ENCODE measurements around the gene ZBTB32.

ZBTB32 gene

DNA sequence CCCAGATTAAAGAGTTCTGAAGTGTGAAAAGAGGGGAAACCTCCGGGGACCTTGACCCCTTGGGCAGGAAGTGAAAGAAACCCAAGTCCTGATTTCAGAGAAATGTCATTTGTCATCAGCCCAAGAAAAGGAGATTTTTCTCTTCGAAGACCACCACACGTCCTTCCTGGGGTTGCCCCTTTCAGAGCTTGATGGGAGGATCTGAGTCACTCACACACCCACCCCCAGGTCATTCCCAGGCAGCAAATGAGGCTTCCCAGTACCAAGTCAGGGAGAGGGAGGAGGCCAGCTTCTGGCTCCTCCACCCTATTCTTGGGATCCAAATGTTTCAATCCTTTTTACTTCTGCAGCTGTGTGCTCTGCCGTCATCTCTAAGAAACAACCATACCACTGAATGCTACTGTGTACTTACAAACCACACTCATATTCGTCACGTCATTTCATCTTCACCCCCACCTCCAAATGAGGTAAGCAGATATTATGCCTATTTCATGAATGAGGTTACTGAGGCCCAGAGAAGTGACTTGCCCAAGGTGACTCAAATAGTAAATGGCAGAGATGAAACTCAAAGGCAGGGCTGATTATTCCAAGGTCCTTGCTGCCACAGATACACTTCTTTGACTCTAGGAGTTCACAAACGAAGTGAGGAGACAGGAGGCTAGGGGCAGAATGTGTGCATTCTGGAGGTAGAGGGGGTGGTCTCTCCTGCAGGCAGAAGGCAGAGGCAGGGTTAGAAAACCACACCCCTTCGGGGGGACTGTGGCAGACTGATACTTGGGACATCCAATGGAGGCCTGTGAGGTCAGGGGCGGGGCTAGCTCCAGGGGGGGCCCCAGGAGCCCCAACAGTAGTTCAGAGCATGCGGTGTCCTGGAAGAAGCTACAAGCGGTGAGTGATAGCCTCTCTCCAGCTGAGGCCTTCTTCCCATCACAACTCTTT lies 8.5 kb downstream of the ZBTB32 start:
- Mint-ChIP-seq H3K27me3 (no peaks in the 10 kb centered on the region), H3K4me3 (peak overlapping the region; percentile 92), H3K27ac (peak overlapping the region; percentile 99), H3K36me3 (peaks cover 2% of the 10 kb centered on the region), H3K9me3 (no peaks in the 10 kb centered on the region), H3K4me1 (peaks cover 40% of the 10 kb centered on the region)
- ATAC-seq (ENCODE audit: low read depth) (peak; percentile 16), DNase-seq (ENCODE audit: low spot score in 2 of 2) (peak in 1 of 2 donors; percentile 54)

DNA sequence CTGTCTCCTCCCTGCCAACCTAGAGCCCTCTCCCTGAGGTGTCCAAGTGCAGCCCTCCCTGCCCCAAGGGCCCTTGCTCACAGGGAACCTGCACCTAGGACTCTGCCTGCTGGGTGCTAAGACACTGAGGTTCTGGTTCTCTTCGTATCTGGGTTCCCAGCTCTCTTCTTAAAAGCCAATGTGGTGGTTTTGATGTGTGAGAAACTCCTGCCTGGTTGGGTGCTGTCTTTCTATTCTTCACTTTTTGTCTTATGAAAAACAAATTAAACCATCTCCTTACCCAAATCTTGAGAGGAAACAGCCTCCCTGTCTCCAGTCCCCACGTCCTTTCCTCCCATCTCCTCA lies 9.1 kb downstream of the ZBTB32 start:
- Mint-ChIP-seq H3K27ac (peak overlapping the region; percentile 99), H3K4me1 (peaks cover 40% of the 10 kb centered on the region), H3K9me3 (no peaks in the 10 kb centered on the region), H3K36me3 (peaks cover 2% of the 10 kb centered on the region), H3K4me3 (peak overlapping the region; percentile 92), H3K27me3 (no peaks in the 10 kb centered on the region)
- no peak for DNase-seq (ENCODE audit: low spot score in 2 of 2)
- no peak for ATAC-seq (ENCODE audit: low read depth)

DNA sequence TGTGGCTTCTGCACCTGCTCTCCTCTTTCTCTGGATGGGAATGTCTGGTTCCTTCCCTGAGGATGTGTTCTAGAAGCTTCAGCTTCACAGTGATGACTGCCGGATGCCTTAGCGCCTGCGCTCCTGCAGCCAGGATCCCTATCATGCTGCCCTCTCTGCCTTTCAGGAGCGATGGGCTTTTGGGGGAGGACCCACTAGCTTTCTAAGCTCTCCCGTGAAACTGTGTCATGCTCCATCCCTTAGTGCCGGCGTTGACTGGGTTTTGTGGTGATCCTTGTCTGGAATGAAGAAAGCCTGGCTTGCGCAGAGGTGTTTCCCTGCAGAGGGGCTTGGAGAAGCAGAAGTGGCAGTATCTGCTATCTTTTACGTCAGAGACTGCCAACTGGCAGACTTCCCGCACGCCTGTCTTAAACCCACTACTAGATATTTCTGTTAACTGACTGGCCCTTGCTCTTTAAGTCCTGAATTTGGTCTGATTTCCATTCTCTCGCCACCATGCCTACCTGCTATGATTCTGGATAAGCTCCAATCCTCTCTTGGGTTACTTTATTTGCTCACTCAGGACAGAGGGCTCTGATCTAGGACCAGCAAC lies 9.6 kb downstream of the ZBTB32 start:
- ATAC-seq (ENCODE audit: low read depth): no peak
- peaks cover 40% of the 10 kb centered on the region for H3K4me1 Mint-ChIP-seq

DNA sequence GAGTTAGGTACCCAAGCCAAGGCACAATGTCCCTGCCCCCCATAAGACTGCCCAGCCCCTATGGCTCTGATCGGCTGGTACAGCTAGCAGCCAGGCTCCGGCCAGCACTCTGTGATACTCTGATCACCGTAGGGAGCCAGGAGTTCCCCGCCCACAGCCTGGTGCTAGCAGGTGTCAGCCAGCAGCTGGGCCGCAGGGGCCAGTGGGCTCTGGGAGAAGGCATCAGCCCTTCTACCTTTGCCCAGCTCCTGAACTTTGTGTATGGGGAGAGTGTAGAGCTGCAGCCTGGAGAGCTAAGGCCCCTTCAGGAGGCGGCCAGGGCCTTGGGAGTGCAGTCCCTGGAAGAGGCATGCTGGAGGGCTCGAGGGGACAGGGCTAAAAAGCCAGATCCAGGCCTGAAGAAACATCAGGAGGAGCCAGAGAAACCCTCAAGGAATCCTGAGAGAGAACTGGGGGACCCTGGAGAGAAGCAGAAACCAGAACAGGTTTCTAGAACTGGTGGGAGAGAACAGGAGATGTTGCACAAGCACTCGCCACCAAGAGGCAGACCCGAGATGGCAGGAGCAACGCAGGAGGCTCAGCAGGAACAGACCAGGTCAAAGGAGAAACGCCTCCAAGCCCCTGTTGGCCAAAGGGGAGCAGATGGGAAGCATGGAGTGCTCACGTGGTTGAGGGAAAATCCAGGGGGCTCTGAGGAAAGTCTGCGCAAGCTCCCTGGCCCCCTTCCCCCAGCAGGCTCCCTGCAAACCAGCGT lies 10.4 kb downstream of the ZBTB32 start:
- peak overlapping the region; percentile 99 for H3K27ac Mint-ChIP-seq
- H3K4me3 Mint-ChIP-seq: peak overlapping the region; percentile 92
- H3K4me1 Mint-ChIP-seq: peaks cover 48% of the 10 kb centered on the region

More for the DNA sequence above, 9.6 kb downstream of the ZBTB32 start:
- Mint-ChIP-seq H3K4me3 (peak overlapping the region; percentile 92), H3K36me3 (peaks cover 2% of the 10 kb centered on the region), H3K27me3 (no peaks in the 10 kb centered on the region), H3K27ac (peak overlapping the region; percentile 99), H3K9me3 (no peaks in the 10 kb centered on the region)
- DNase-seq (ENCODE audit: low spot score in 2 of 2): no peak

DNA sequence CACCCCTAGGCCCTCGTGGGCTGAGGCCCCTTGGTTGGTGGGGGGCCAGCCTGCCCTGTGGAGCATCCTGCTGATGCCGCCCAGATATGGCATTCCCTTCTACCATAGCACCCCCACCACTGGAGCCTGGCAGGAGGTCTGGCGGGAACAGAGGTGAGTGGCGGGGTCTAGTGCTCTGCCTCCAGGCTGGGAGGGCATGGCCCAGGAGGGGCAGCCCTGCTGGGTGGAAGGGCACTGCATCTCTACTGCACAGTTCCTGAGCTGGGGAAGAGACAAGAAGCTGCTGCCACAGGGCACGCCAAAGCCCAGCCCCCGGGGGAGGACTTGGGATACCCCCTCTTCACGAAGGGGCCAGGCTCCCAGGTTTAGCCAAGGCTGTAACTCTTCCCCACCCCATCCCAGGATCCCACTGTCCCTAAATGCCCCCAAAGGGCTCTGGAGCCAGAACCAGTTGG lies 11.0 kb downstream of the ZBTB32 start:
- peaks cover 50% of the 10 kb centered on the region for H3K4me1 Mint-ChIP-seq
- DNase-seq (ENCODE audit: low spot score in 2 of 2): no peak
- H3K9me3 Mint-ChIP-seq: no peaks in the 10 kb centered on the region
- ATAC-seq (ENCODE audit: low read depth): no peak
- H3K4me3 Mint-ChIP-seq: peak overlapping the region; percentile 92
- no peaks in the 10 kb centered on the region for H3K27me3 Mint-ChIP-seq
- H3K36me3 Mint-ChIP-seq: peaks cover 4% of the 10 kb centered on the region
- peak overlapping the region; percentile 94 for H3K27ac Mint-ChIP-seq

More for the DNA sequence above, 10.4 kb downstream of the ZBTB32 start:
- Mint-ChIP-seq H3K9me3 (no peaks in the 10 kb centered on the region), H3K27me3 (no peaks in the 10 kb centered on the region), H3K36me3 (peaks cover 2% of the 10 kb centered on the region)
- ATAC-seq (ENCODE audit: low read depth) (no peak), DNase-seq (ENCODE audit: low spot score in 2 of 2) (no peak)

DNA sequence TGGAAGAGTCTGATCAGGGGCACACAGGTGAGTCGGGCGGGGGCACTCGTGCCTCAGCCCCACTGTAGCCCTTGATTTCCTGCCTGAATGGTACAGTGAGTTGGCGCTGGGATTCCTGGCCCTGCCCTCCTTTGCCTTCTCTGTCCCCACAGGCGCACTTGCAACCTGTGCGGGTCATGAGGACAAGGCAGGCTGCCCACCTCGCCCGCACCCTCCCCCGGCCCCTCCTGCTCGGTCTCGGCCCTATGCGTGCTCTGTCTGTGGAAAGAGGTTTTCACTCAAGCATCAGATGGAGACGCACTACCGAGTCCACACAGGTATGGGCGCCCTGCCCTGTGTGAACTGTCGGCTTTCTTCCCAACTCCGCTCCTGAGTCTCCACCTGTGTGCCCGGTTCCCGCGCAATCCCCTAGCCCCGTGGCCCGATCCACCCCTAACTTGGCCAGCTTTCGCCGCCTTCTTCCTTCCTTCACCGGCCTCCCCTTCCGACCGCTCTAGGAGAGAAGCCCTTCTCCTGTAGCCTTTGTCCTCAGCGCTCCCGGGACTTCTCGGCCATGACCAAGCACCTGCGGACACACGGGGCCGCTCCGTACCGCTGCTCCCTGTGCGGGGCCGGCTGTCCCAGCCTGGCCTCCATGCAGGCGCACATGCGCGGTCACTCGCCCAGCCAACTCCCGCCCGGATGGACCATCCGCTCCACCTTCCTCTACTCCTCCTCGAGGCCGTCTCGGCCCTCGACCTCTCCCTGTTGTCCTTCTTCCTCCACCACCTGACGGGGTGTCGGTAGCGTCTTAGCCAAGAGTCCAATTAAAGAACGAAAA lies 11.8 kb downstream of the ZBTB32 start:
- Mint-ChIP-seq H3K4me3 (peak overlapping the region; percentile 92), H3K9me3 (no peaks in the 10 kb centered on the region), H3K4me1 (peaks cover 46% of the 10 kb centered on the region), H3K27ac (peak overlapping the region; percentile 94), H3K36me3 (peaks cover 6% of the 10 kb centered on the region), H3K27me3 (no peaks in the 10 kb centered on the region)
- DNase-seq (ENCODE audit: low spot score in 2 of 2) (no peak), ATAC-seq (ENCODE audit: low read depth) (no peak)

DNA sequence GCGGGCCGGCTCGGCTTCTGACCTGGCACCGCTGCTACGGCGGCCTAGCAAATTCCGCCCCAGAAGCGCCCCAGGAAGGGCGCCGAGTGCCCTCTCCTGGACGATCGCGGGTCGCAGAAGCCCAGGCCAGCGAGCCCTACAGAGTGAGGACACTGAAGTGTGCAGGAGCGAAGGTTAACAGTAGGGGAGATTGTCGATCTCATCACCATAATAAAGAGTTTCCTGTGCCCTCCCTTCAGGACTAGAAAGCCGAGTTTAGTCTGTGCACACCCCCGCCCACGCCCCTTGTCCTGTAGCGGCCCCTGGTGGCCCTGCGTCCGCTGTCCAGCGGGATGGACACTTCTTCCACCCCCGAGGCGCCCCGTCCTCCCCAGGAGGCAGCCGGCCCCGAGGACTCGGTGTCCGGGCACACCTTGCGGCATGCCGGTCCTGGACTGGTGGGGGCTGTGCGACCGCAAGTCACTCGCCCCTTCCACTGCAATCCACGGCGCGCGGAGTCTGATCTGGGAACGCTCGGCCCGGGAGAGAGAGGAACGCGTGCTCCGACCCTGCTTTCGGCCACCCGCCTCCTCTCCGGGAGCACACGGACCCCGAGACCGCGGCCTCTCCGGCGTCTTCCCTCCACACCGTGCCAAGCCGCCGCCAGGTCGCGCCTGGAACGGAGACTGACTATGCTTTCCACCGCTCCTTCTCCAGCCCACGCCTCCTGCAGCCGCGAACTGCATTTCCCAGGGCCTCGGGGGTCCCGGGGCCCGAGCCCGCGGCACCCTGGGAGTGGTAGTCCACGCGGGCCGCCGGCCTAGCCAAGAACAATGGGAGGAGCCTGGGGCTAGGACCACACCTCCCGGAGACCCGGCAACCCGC lies 12.7 kb downstream of the ZBTB32 start:
- ATAC-seq (ENCODE audit: low read depth) (peak; percentile 70), DNase-seq (ENCODE audit: low spot score in 2 of 2) (peak; percentile 90 to 95)
- no peaks in the 10 kb centered on the region for H3K27me3 Mint-ChIP-seq
- peaks cover 12% of the 10 kb centered on the region for H3K36me3 Mint-ChIP-seq
- H3K4me1 Mint-ChIP-seq: peaks cover 42% of the 10 kb centered on the region
- H3K27ac Mint-ChIP-seq: peak overlapping the region; percentile 94
- peak overlapping the region; percentile 92 for H3K4me3 Mint-ChIP-seq
- no peaks in the 10 kb centered on the region for H3K9me3 Mint-ChIP-seq

DNA sequence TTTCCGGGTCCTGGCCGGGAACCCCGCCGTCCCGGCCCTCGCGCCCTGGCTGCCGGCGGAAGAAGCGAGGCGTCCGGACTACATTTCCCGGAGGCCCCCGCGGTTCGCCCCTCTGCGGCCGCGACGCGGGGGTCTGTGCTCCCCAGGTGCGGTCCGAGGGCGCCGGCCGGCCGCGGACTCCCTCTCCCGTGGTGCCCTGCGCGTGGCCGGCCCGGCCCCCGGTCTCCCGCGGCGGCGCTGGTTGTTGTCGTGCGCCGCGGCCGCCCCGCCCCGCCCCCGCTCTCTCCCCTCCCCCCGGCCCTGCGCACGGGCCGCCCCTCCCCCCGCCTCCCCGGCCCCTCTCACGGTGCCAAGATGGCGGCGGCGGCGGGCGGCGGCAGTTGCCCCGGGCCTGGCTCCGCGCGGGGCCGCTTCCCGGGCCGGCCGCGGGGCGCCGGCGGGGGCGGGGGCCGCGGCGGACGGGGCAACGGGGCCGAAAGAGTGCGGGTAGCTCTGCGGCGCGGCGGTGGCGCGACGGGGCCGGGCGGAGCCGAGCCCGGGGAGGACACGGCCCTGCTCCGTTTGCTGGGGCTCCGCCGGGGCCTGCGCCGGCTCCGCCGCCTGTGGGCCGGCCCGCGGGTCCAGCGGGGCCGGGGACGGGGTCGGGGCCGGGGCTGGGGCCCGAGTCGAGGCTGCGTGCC lies 13.4 kb downstream of the ZBTB32 start, which contains the start of gene KMT2B:
Gene KMT2B, plus strand, starts transcription at position 339 of the 680 bp plus-strand sequence. Its CDS starts 16 bp downstream, at position 355.
- Mint-ChIP-seq H3K27me3 (no peaks in the 10 kb centered on the region), H3K36me3 (peaks cover 18% of the 10 kb centered on the region), H3K27ac (peak within 1 kb of the TSS; percentile 94), H3K4me1 (peaks cover 37% of the 10 kb centered on the region), H3K4me3 (peak within 1 kb of the TSS; percentile 92), H3K9me3 (no peaks in the 10 kb centered on the region)
- DNase-seq (ENCODE audit: low spot score in 2 of 2) (no peak), ATAC-seq (ENCODE audit: low read depth) (no peak)

DNA sequence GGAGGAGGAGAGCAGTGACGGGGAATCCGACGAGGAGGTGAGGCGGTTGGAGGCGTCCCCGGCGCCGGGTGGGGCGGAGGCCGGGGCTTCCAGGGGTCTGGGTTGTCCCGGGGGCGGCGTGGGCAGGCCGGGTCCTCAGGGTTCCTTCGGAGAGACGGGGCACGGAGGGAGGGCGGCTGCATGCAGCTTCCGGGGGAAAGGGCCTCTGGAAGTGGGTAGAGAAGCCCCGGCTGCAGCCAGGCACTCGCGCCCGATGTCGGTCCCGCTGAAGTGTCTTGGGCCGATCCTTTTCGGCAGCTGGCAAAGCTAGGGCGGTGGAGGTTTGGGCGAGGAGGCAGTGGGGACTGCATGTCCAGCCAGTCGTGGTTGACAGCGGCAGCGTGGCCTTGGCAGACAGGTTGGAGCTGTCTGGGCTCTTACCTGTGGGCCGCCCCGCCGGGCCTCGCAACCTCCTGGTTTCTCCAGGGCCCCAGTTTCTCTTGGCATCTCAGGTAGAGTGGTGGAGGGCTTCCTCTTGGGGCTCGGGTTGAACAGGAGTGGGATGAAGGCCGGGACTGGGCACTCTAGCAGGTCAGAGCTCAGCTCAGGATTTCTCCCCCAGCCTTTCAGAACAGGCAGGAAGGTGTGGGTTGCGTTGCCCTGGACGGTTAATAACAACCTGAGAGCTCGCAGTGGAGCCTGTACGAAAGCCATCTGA lies 14.1 kb downstream of the ZBTB32 start:
- ATAC-seq (ENCODE audit: low read depth): no peak
- peaks cover 32% of the 10 kb centered on the region for H3K4me1 Mint-ChIP-seq

DNA sequence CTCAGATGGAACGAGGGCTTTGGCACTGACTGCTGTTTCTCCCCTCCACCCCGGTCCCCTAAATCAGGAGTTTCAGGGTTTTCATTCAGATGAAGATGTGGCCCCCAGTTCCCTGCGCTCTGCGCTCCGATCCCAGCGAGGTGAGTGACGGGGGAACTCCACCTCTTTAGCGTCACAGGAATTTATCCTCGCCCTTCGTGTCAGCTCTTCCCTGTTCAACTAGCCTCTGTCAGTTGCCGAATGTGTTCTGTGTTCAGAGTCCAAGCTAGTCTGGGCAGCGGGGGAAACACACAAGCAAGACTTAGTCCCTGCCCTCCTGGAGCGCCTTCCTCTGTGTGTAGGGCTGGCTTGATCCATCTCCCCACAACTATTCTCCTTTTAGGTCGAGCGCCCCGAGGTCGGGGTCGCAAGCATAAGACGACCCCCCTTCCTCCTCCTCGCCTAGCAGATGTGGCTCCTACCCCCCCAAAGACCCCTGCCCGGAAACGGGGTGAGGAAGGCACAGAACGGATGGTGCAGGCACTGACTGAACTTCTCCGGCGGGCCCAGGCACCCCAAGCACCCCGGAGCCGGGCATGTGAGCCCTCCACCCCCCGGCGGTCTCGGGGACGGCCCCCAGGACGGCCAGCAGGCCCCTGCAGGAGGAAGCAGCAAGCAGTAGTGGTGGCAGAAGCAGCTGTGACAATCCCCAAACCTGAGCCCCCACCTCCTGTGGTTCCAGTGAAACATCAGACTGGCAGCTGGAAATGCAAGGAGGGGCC lies 15.2 kb downstream of the ZBTB32 start:
- H3K9me3 Mint-ChIP-seq: no peaks in the 10 kb centered on the region
- no peak for ATAC-seq (ENCODE audit: low read depth)
- DNase-seq (ENCODE audit: low spot score in 2 of 2): no peak
- no peak overlapping the region for H3K27ac Mint-ChIP-seq
- H3K4me3 Mint-ChIP-seq: peak overlapping the region; percentile 86
- H3K27me3 Mint-ChIP-seq: no peaks in the 10 kb centered on the region
- peaks cover 21% of the 10 kb centered on the region for H3K4me1 Mint-ChIP-seq
- H3K36me3 Mint-ChIP-seq: peaks cover 25% of the 10 kb centered on the region

More for the DNA sequence above, 14.1 kb downstream of the ZBTB32 start:
- peak overlapping the region; percentile 72 for H3K27ac Mint-ChIP-seq
- no peaks in the 10 kb centered on the region for H3K27me3 Mint-ChIP-seq
- peaks cover 22% of the 10 kb centered on the region for H3K36me3 Mint-ChIP-seq
- no peaks in the 10 kb centered on the region for H3K9me3 Mint-ChIP-seq
- peak overlapping the region; percentile 86 for H3K4me3 Mint-ChIP-seq
- DNase-seq (ENCODE audit: low spot score in 2 of 2): peak in 1 of 2 donors; percentile 56

DNA sequence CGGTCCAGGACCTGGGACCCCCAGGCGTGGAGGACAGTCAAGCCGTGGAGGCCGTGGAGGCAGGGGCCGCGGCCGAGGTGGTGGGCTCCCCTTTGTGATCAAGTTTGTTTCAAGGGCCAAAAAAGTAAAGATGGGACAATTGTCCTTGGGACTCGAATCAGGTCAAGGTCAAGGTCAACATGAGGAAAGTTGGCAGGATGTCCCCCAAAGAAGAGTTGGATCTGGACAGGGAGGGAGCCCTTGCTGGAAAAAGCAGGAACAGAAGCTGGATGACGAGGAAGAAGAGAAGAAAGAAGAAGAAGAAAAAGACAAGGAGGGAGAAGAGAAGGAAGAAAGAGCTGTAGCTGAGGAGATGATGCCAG lies 15.8 kb downstream of the ZBTB32 start:
- no peaks in the 10 kb centered on the region for H3K9me3 Mint-ChIP-seq
- no peaks in the 10 kb centered on the region for H3K27me3 Mint-ChIP-seq
- peaks cover 25% of the 10 kb centered on the region for H3K36me3 Mint-ChIP-seq
- H3K27ac Mint-ChIP-seq: no peak overlapping the region
- peaks cover 16% of the 10 kb centered on the region for H3K4me1 Mint-ChIP-seq
- H3K4me3 Mint-ChIP-seq: no peak overlapping the region
- DNase-seq (ENCODE audit: low spot score in 2 of 2) (no peak), ATAC-seq (ENCODE audit: low read depth) (no peak)

Data from memory B cell (primary cell).